ENCODE results near the gene GLI3.

The GLI3 gene

DNA sequence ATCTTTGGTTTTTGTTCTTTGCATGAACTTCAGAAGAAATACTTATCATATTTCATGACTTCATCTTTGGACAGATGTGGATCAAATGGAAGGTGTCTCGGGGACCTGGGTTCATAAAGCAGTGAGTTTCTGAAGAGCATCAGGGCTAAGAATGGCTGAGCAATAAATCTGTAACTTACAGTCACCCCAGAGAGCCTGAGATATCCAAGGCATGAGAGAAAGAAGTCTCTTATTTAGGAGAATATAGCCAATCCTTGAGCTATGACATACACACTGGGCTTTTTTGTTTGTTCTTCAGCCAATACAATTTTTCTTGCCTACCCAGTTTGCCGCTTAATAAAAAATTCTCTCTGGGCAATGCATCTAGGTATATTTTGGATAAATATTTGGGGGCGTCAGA is 281.6 kb downstream of the GLI3 start:
- no peaks in the 10 kb centered on the region for H3K9me3 Mint-ChIP-seq
- no peak overlapping the region for H3K27ac Mint-ChIP-seq
- no peaks in the 10 kb centered on the region for H3K4me1 Mint-ChIP-seq (ENCODE audit: low read depth)
- no peak overlapping the region for H3K4me3 Mint-ChIP-seq
- peaks cover 17% of the 10 kb centered on the region for H3K27me3 Mint-ChIP-seq (ENCODE audit: low read depth)
- H3K36me3 Mint-ChIP-seq (ENCODE audit: low read depth) = no peaks in the 10 kb centered on the region

GRCh38 chr7:41954976-41955375 is 282.0 kb downstream of the GLI3 start:
- Mint-ChIP-seq H3K9me3 (no peaks in the 10 kb centered on the region), H3K4me1 (ENCODE audit: low read depth) (no peaks in the 10 kb centered on the region), H3K4me3 (no peak overlapping the region), H3K36me3 (ENCODE audit: low read depth) (no peaks in the 10 kb centered on the region), H3K27me3 (ENCODE audit: low read depth) (peaks cover 19% of the 10 kb centered on the region), H3K27ac (no peak overlapping the region)

DNA sequence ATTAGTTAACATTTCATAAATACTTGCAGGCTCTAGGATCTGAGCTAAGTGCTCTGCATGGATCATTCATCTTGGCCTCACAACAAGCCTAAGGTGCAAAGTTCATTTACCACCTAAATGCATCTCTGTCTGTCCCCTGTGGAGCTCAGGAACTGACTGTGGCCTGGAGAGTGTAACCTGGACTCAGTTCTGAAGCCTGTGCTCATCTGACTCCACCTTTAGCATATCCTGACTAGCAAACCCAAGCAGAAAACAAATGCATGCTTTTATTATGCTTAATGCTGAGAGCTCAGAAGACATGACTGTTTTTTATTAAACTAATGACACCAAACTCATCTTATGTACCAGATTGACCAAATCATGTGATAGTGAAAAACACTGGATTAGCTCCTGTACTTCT is 288.5 kb downstream of the GLI3 start:
- H3K27ac Mint-ChIP-seq = no peak overlapping the region
- H3K9me3 Mint-ChIP-seq = no peaks in the 10 kb centered on the region
- no peak overlapping the region for H3K4me3 Mint-ChIP-seq
- H3K36me3 Mint-ChIP-seq (ENCODE audit: low read depth) = no peaks in the 10 kb centered on the region
- peaks cover 7% of the 10 kb centered on the region for H3K4me1 Mint-ChIP-seq (ENCODE audit: low read depth)
- peaks cover 10% of the 10 kb centered on the region for H3K27me3 Mint-ChIP-seq (ENCODE audit: low read depth)

DNA sequence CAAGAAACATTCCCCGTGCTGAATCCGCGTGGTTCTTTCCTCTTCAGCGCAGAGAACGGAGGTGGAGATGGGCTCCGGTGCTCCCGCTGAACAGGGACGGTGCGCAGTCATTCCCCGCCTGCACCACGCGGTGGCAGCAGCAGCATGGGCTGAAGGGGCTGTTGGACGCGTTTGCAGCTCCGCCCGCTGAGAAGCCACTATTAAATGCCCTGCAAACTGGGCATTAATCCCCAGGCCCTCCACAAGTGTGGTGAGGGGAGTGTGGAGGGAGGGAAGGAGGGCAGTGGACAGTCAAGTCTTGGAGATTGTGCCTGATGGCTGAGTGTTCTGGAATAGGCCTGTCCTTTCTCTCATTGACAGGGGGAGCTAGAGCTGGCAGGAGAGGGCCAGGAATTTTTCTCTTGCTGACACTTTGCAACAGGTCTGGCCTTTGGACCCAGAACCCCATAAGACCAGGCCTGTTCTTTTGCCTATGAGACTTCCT is 293.9 kb downstream of the GLI3 start:
- no peaks in the 10 kb centered on the region for H3K9me3 Mint-ChIP-seq
- H3K4me3 Mint-ChIP-seq = no peak overlapping the region
- no peak overlapping the region for H3K27ac Mint-ChIP-seq
- H3K36me3 Mint-ChIP-seq (ENCODE audit: low read depth) = no peaks in the 10 kb centered on the region
- H3K27me3 Mint-ChIP-seq (ENCODE audit: low read depth) = peaks cover 25% of the 10 kb centered on the region
- peaks cover 16% of the 10 kb centered on the region for H3K4me1 Mint-ChIP-seq (ENCODE audit: low read depth)

GRCh38 chr7:41942468-41943093 is 294.4 kb downstream of the GLI3 start:
- peaks cover 25% of the 10 kb centered on the region for H3K27me3 Mint-ChIP-seq (ENCODE audit: low read depth)
- no peaks in the 10 kb centered on the region for H3K9me3 Mint-ChIP-seq
- peaks cover 16% of the 10 kb centered on the region for H3K4me1 Mint-ChIP-seq (ENCODE audit: low read depth)
- no peaks in the 10 kb centered on the region for H3K36me3 Mint-ChIP-seq (ENCODE audit: low read depth)
- no peak overlapping the region for H3K4me3 Mint-ChIP-seq
- H3K27ac Mint-ChIP-seq = no peak overlapping the region

DNA sequence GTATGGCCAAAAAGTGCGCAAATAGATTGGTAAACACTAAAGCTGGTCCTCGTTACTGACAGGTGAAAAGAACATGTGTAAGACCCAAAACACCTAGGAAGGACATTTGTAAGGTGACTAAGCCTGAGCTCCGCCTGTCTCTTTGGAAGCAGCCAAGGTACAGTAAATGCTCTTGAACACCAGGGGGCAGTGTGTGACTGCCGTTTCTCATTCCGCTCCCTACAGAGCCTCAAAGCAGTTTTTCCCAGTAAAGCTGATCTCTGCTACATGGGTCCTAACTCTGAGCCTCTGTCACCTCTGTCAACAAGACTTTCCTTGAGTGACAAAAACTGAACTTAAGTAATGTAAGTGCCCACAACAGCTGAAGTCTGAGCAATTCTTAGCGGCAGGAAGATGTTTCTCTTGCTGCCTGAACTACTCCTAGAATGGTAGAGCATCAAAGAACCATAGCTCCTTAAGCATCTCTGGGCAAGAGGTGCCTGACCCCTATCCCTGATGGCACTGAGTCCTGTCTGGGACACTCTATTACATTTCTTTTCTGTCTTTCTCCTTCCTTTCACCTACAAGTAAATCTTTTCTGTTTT is 296.2 kb downstream of the GLI3 start:
- Mint-ChIP-seq H3K4me1 (ENCODE audit: low read depth) (peaks cover 16% of the 10 kb centered on the region), H3K4me3 (no peak overlapping the region), H3K36me3 (ENCODE audit: low read depth) (no peaks in the 10 kb centered on the region), H3K27ac (no peak overlapping the region), H3K9me3 (no peaks in the 10 kb centered on the region), H3K27me3 (ENCODE audit: low read depth) (peaks cover 22% of the 10 kb centered on the region)

- Mint-ChIP-seq H3K4me3 (no peak overlapping the region), H3K36me3 (ENCODE audit: low read depth) (no peaks in the 10 kb centered on the region), H3K27me3 (ENCODE audit: low read depth) (peaks cover 22% of the 10 kb centered on the region), H3K27ac (no peak overlapping the region), H3K4me1 (ENCODE audit: low read depth) (peaks cover 8% of the 10 kb centered on the region), H3K9me3 (no peaks in the 10 kb centered on the region)
These were observed 298.6 kb downstream of the GLI3 start for GRCh38 chr7:41938371-41938770.

GRCh38 chr7:41933427-41933826 is 303.6 kb downstream of the GLI3 start:
- H3K36me3 Mint-ChIP-seq (ENCODE audit: low read depth) = no peaks in the 10 kb centered on the region
- peaks cover 4% of the 10 kb centered on the region for H3K9me3 Mint-ChIP-seq
- no peak overlapping the region for H3K4me3 Mint-ChIP-seq
- no peaks in the 10 kb centered on the region for H3K4me1 Mint-ChIP-seq (ENCODE audit: low read depth)
- H3K27ac Mint-ChIP-seq = no peak overlapping the region
- H3K27me3 Mint-ChIP-seq (ENCODE audit: low read depth) = peaks cover 8% of the 10 kb centered on the region

DNA sequence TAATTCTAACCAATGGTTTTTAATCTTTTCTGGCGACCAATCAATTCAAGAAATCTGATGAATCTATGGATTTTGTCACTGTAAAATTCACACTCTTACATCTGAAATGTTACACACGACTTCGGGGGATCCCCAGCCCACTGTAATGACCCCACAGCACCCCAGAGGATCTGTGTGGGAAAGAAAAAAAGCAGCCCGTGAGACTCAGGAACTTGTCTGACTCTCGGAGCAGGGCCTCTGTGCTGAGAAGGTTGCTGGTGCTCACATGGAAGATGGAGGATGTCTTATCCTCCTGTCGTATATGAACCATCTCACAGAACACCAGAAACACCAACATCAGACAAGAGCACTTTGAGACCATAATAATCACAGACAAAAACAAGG is 305.8 kb downstream of the GLI3 start:
- Mint-ChIP-seq H3K9me3 (peaks cover 4% of the 10 kb centered on the region), H3K4me3 (no peak overlapping the region), H3K36me3 (ENCODE audit: low read depth) (no peaks in the 10 kb centered on the region), H3K27ac (no peak overlapping the region), H3K4me1 (ENCODE audit: low read depth) (no peaks in the 10 kb centered on the region), H3K27me3 (ENCODE audit: low read depth) (peaks cover 13% of the 10 kb centered on the region)

- Mint-ChIP-seq H3K36me3 (ENCODE audit: low read depth) (no peaks in the 10 kb centered on the region), H3K27me3 (ENCODE audit: low read depth) (peaks cover 14% of the 10 kb centered on the region), H3K9me3 (peaks cover 4% of the 10 kb centered on the region), H3K4me1 (ENCODE audit: low read depth) (no peaks in the 10 kb centered on the region), H3K27ac (no peak overlapping the region), H3K4me3 (no peak overlapping the region)
These were observed 306.3 kb downstream of the GLI3 start for GRCh38 chr7:41930538-41931262.

DNA sequence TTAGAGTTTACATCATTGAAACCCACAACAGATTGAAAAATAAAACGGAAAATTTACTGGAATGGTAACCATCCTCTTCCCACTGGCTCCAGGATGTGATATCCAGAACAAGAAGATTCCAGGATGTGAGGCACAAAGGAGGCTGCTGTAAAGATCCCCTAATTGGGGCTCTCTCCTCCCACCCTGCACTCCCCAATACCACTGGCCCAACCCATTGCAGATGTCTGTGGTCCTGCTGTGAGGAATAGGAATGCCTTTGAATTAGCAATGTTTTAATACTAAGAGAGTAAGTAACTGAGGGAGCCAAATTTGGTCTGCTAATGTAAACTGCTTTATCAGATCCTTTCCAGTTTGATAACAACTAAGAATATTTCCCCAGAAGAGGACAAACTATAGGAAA is 308.2 kb downstream of the GLI3 start:
- Mint-ChIP-seq H3K36me3 (ENCODE audit: low read depth) (no peaks in the 10 kb centered on the region), H3K9me3 (peaks cover 4% of the 10 kb centered on the region), H3K27ac (no peak overlapping the region), H3K27me3 (ENCODE audit: low read depth) (peaks cover 16% of the 10 kb centered on the region), H3K4me1 (ENCODE audit: low read depth) (no peaks in the 10 kb centered on the region), H3K4me3 (no peak overlapping the region)

DNA sequence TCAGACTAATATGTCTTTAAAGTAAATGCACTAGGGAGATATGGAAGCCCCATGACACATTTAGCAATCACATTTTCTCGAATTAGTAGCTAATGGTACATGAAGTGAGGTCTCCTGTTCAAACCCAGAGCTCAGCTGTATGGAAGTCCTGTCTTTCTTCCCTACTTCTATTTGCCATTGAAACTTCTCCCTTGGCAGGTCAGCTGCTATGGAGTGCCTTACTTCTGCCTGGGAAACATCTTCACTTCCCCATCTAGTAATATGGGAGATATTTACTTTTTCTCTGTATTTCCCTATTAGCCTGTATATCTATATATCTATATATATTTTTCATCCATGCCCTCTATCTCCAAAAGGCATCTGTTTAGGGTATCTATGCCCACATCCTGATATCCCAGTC is 308.8 kb downstream of the GLI3 start:
- Mint-ChIP-seq H3K27ac (no peak overlapping the region), H3K36me3 (ENCODE audit: low read depth) (no peaks in the 10 kb centered on the region), H3K9me3 (peaks cover 4% of the 10 kb centered on the region), H3K27me3 (ENCODE audit: low read depth) (peaks cover 16% of the 10 kb centered on the region), H3K4me3 (no peak overlapping the region), H3K4me1 (ENCODE audit: low read depth) (no peaks in the 10 kb centered on the region)

GRCh38 chr7:41927380-41927779 is 309.6 kb downstream of the GLI3 start:
- H3K27me3 Mint-ChIP-seq (ENCODE audit: low read depth) = peaks cover 17% of the 10 kb centered on the region
- H3K4me3 Mint-ChIP-seq = no peak overlapping the region
- no peak overlapping the region for H3K27ac Mint-ChIP-seq
- no peaks in the 10 kb centered on the region for H3K4me1 Mint-ChIP-seq (ENCODE audit: low read depth)
- H3K36me3 Mint-ChIP-seq (ENCODE audit: low read depth) = no peaks in the 10 kb centered on the region
- H3K9me3 Mint-ChIP-seq = no peaks in the 10 kb centered on the region

GRCh38 chr7:41925946-41926345 is 311.1 kb downstream of the GLI3 start:
- no peaks in the 10 kb centered on the region for H3K4me1 Mint-ChIP-seq (ENCODE audit: low read depth)
- H3K36me3 Mint-ChIP-seq (ENCODE audit: low read depth) = no peaks in the 10 kb centered on the region
- no peak overlapping the region for H3K4me3 Mint-ChIP-seq
- H3K9me3 Mint-ChIP-seq = no peaks in the 10 kb centered on the region
- H3K27ac Mint-ChIP-seq = no peak overlapping the region
- H3K27me3 Mint-ChIP-seq (ENCODE audit: low read depth) = peaks cover 23% of the 10 kb centered on the region

DNA sequence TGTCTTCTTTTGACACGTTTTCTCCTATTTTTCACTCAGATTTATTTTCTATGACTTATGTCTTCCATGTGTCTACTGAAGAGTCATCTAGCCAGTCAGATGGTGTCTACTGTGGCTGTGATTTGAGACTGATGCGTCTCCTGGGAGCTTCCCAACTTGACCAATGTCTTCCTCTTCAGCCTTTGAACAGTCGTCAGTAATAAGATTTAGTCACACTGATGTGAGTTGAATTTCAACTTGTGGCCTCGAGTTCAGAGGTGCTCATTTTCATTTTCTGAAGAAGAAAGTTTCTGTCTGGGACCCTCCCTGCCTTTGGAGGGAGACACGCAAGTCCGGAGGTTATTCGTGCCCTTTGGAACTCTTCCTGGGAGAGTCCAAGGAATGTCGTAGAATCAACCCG is 312.2 kb downstream of the GLI3 start:
- H3K27me3 Mint-ChIP-seq (ENCODE audit: low read depth) = peaks cover 33% of the 10 kb centered on the region
- no peak overlapping the region for H3K4me3 Mint-ChIP-seq
- H3K9me3 Mint-ChIP-seq = no peaks in the 10 kb centered on the region
- no peaks in the 10 kb centered on the region for H3K4me1 Mint-ChIP-seq (ENCODE audit: low read depth)
- no peak overlapping the region for H3K27ac Mint-ChIP-seq
- no peaks in the 10 kb centered on the region for H3K36me3 Mint-ChIP-seq (ENCODE audit: low read depth)

All from T-helper 1 cell treated with Interleukin-12 subunit alpha and Interleukin-12 subunit beta and Interleukin-4 antibody, amounts not matched to agents 30 μg/mL and 1 μg/mL, for 36 hours (primary cell).